GM12891 (cell line): ENCODE results near the gene ZNF740.

Experiments used
- PAX5 ChIP-seq: IDR thresholded peaks from 2 replicates; pipeline ENCODE4 v1.6.1; 2011; ENCODE audit warnings: low read length, moderate library complexity, mild to moderate bottlenecking; ENCODE audit not compliant: insufficient read depth, severe bottlenecking
- POLR2A ChIP-seq: IDR thresholded peaks from 2 replicates; pipeline ENCODE4 v1.6.1; 2011; ENCODE audit warnings: low read depth, low read length, control low read depth
- POLR2AphosphoS5 ChIP-seq: IDR thresholded peaks from 2 replicates; pipeline ENCODE4 v1.6.1; 2011; ENCODE audit warnings: low read depth, low read length, control low read depth
- SPI1 ChIP-seq: IDR thresholded peaks from 2 replicates; pipeline ENCODE4 v1.6.1; 2011; ENCODE audit warnings: low read depth, low read length, control low read depth
- TAF1 ChIP-seq: IDR thresholded peaks from 2 replicates; pipeline ENCODE4 v1.6.1; 2011; ENCODE audit warnings: low read depth, low read length, control low read depth

DNA sequence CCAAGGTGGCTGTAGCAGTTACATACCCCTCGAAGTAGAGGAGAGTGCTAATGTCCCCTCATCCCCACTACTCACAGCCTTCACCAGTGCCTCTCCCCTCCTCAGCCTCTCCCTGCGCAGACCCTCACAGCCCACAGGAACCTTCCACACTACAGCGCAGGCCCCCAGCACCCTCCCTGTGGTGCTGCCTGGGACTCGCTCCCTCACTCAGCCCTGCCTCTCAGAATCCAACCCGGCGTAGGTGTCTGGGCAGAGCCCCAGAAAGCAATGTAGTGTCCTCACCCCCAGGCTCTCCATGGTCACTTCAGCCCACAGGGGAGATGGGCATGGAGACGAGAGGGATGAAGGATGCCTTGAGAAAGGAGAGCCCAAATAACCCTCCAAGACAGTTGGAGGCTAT lies 10.9 kb upstream of the ZNF740 start:
- TF ChIP-seq SPI1, result no peak
- TF ChIP-seq POLR2A, result no peak
- no peak for TF ChIP-seq POLR2AphosphoS5
- TF ChIP-seq TAF1, result no peak
- TF ChIP-seq PAX5, result no peak
